Vagina (tissue), 2 donors: ENCODE measurements around the gene APLF. TPM values are rescaled to one million over a fixed set of nuclear protein-coding genes. Genes with fewer than 3 reads are reported as not detected.
"Not testable (repeated sequence)": the region's sequence is repeated elsewhere in the genome, so short reads cannot be mapped to it uniquely, and the experiment has no call there.

Source experiments
- DNase-seq, 2 donors: peaks; one replicate each; pipeline ENCODE4 v3.0.0-alpha.2; 2017; ENCODE audit errors: extremely low spot score in 2 of 2
- H3K27ac ChIP-seq: fragments of 200-600 bp; sonication (generic); one replicate; pipeline ENCODE4 v1.5.1; 2019
- H3K27me3 ChIP-seq: fragments of 200-600 bp; sonication (generic); one replicate; pipeline ENCODE4 v1.5.1; 2019
- H3K36me3 ChIP-seq, 2 donors: fragments of 200-600 bp; sonication (generic); one replicate each; pipeline ENCODE4 v1.5.1; 2017 to 2019
- H3K4me1 ChIP-seq: fragments of 200-600 bp; sonication (generic); one replicate; pipeline ENCODE4 v1.5.1; 2019
- H3K4me3 ChIP-seq, 2 donors: fragments of 200-600 bp; sonication (generic); 1 replicate in 1 of 2; 2 replicates in 1 of 2; pipeline ENCODE4 v1.5.1; 2016 to 2019
- H3K9me3 ChIP-seq: fragments of 200-600 bp; sonication (generic); one replicate; pipeline ENCODE4 v1.5.1; 2019
- POLR2A ChIP-seq, 2 donors: fragments of 450-650 bp; IDR thresholded peaks; one replicate each; pipeline ENCODE4 v1.6.1; 2017; ENCODE audit warnings: antibody characterized with exemption in 2 of 2, mild to moderate bottlenecking in 2 of 2, moderate library complexity in 2 of 2
- POLR2AphosphoS5 ChIP-seq, 2 donors: sonication (generic); formaldehyde crosslinking; IDR thresholded peaks; one replicate each; pipeline ENCODE4 v1.9.0; 2017; ENCODE audit warnings: antibody characterized with exemption in 2 of 2, mild to moderate bottlenecking in 2 of 2, low read depth in 1 of 2; ENCODE audit not compliant: insufficient read depth in 1 of 2
- intact Hi-C: fragments of 100-400 bp; cut with DNase I; formaldehyde crosslinking; loops from one replicate; pipeline ENCODE4 v1.15.1; 2023
- total RNA-seq: library from RNA; depleted of rRNA; stranded (reverse); fragments of >200 nt; gene quantifications from one replicate; pipeline ENCODE4 v1.2.3, GENCODE V29; 2016
- TF ChIP-seq, protein P1 (sequence below), 3 experiments: fragments of 450-650 bp in 2 of 3; fragments of 200-600 bp in 1 of 3; sonication (generic) in 1 of 3; IDR thresholded peaks; one replicate each; pipeline ENCODE4 v1.5.1; 2017 to 2019; ENCODE audit warnings: antibody characterized with exemption in 3 of 3, mild to moderate bottlenecking in 2 of 3, moderate library complexity in 2 of 3

The APLF gene
- total RNA-seq, 1 donor from 2014 or later = 18.7 TPM

GRCh38 chr2:68591225-68591624 lies 123.8 kb downstream of the APLF start:
- TF ChIP-seq, protein P1, sequence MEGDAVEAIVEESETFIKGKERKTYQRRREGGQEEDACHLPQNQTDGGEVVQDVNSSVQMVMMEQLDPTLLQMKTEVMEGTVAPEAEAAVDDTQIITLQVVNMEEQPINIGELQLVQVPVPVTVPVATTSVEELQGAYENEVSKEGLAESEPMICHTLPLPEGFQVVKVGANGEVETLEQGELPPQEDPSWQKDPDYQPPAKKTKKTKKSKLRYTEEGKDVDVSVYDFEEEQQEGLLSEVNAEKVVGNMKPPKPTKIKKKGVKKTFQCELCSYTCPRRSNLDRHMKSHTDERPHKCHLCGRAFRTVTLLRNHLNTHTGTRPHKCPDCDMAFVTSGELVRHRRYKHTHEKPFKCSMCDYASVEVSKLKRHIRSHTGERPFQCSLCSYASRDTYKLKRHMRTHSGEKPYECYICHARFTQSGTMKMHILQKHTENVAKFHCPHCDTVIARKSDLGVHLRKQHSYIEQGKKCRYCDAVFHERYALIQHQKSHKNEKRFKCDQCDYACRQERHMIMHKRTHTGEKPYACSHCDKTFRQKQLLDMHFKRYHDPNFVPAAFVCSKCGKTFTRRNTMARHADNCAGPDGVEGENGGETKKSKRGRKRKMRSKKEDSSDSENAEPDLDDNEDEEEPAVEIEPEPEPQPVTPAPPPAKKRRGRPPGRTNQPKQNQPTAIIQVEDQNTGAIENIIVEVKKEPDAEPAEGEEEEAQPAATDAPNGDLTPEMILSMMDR (IDR thresholded peaks at IDR 0.05) = no peak
- TF ChIP-seq POLR2A (IDR thresholded peaks at IDR 0.05) (no peak), POLR2AphosphoS5 (IDR thresholded peaks at IDR 0.05; ENCODE audit: insufficient read depth in 1 of 2, low read depth in 1 of 2) (no peak)
- intact Hi-C loops = no loop called here
- H3K27ac ChIP-seq = no peak overlapping the region
- DNase-seq = no peak
- no peaks in the 10 kb centered on the region for H3K4me1 ChIP-seq
- H3K4me3 ChIP-seq = no peak overlapping the region
- no peaks in the 10 kb centered on the region for H3K9me3 ChIP-seq
- no peaks in the 10 kb centered on the region for H3K36me3 ChIP-seq
- no peaks in the 10 kb centered on the region for H3K27me3 ChIP-seq

GRCh38 chr2:68594041-68594440 lies 126.7 kb downstream of the APLF start:
- no peak for TF ChIP-seq POLR2AphosphoS5 (IDR thresholded peaks at IDR 0.05; ENCODE audit: insufficient read depth in 1 of 2, low read depth in 1 of 2)
- no peak for TF ChIP-seq POLR2A (IDR thresholded peaks at IDR 0.05)
- TF ChIP-seq, protein P1 (IDR thresholded peaks at IDR 0.05) = no peak
- Histone ChIP-seq H3K4me3 (no peak overlapping the region), H3K27ac (no peak overlapping the region), H3K36me3 (no peaks in the 10 kb centered on the region), H3K27me3 (no peaks in the 10 kb centered on the region), H3K9me3 (no peaks in the 10 kb centered on the region), H3K4me1 (no peaks in the 10 kb centered on the region)
- intact Hi-C loops = no loop called here
- no peak for DNase-seq

GRCh38 chr2:68594674-68595492 lies 127.5 kb downstream of the APLF start:
- intact Hi-C loops = no loop called here
- Histone ChIP-seq H3K9me3 (no peaks in the 10 kb centered on the region), H3K4me1 (no peaks in the 10 kb centered on the region), H3K27ac (no peak overlapping the region), H3K36me3 (no peaks in the 10 kb centered on the region), H3K27me3 (no peaks in the 10 kb centered on the region), H3K4me3 (no peak overlapping the region)
- TF ChIP-seq POLR2A (IDR thresholded peaks at IDR 0.05) = no peak
- TF ChIP-seq, protein P1 (IDR thresholded peaks at IDR 0.05) = peak in 1 of 3 experiments; percentile 30
- no peak for DNase-seq

GRCh38 chr2:68595493-68595785 lies 128.1 kb downstream of the APLF start:
- H3K4me1 ChIP-seq, H3K27ac ChIP-seq, H3K36me3 ChIP-seq, H3K4me3 ChIP-seq, H3K27me3 ChIP-seq, H3K9me3 ChIP-seq, intact Hi-C loops, DNase-seq: not testable (repeated sequence)

- peaks cover 11% of the 10 kb centered on the region for H3K9me3 ChIP-seq
- intact Hi-C loops, H3K4me3 ChIP-seq, H3K27me3 ChIP-seq, H3K4me1 ChIP-seq, H3K36me3 ChIP-seq, H3K27ac ChIP-seq, DNase-seq: not testable (repeated sequence)
These were observed 133.1 kb downstream of the APLF start for GRCh38 chr2:68600495-68600894.

DNA sequence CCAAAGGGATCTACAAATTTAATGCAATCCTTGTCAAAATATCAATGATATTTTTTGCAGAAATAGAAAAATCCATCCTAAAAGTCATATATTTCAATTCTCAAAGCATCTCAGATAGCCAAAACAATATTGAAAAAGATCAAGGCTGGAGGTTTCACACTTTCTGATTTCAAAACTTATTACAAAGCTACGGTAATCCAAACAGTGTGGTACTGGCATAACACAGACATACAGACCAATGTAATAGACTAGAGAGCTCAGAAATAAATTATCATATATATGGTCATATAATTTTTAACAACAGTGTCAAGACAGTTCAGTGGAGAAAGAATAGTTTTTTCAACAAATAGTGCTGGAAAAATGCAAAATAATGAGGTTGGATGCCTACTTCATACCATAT lies 135.7 kb downstream of the APLF start:
- H3K4me1 ChIP-seq = no peaks in the 10 kb centered on the region
- no peak overlapping the region for H3K27ac ChIP-seq
- intact Hi-C loops = no loop called here
- DNase-seq = no peak
- peaks cover 11% of the 10 kb centered on the region for H3K9me3 ChIP-seq
- H3K4me3 ChIP-seq = no peak overlapping the region
- H3K36me3 ChIP-seq = no peaks in the 10 kb centered on the region
- H3K27me3 ChIP-seq = no peaks in the 10 kb centered on the region
- TF ChIP-seq POLR2AphosphoS5 (IDR thresholded peaks at IDR 0.05; ENCODE audit: insufficient read depth in 1 of 2, low read depth in 1 of 2) (no peak), POLR2A (IDR thresholded peaks at IDR 0.05) (no peak)
- TF ChIP-seq, protein P1 (IDR thresholded peaks at IDR 0.05) = no peak
